Neuronal stem cell (in vitro differentiated cells): ENCODE results near the gene RPL36AL.

Experiments
- DNase-seq: peaks from one replicate; pipeline ENCODE4 v3.0.0-alpha.2; 2013; ENCODE audit warnings: low spot score
- H2AFZ ChIP-seq: one replicate; pipeline ENCODE4 v1.6.1; 2013; ENCODE audit warnings: mild to moderate bottlenecking, low read length, inconsistent platforms
- H2AK5ac ChIP-seq: 2 replicates; pipeline ENCODE4 v1.6.1; 2013; ENCODE audit warnings: low read depth, mild to moderate bottlenecking, inconsistent platforms, low read length, moderate library complexity, mixed read lengths
- H2BK120ac ChIP-seq: 2 replicates; pipeline ENCODE4 v1.6.1; 2013; ENCODE audit warnings: low read depth, mild to moderate bottlenecking, inconsistent platforms, low read length, moderate library complexity, mixed read lengths
- H2BK12ac ChIP-seq: one replicate; pipeline ENCODE4 v1.6.1; 2013; ENCODE audit warnings: low read length, inconsistent platforms
- H2BK15ac ChIP-seq: 2 replicates; pipeline ENCODE4 v1.6.1; 2013; ENCODE audit warnings: mild to moderate bottlenecking, low read length, inconsistent platforms, mixed read lengths
- H2BK5ac ChIP-seq: one replicate; pipeline ENCODE4 v1.6.1; 2013; ENCODE audit warnings: inconsistent platforms, mild to moderate bottlenecking, low read length, moderate library complexity
- H3K14ac ChIP-seq: one replicate; pipeline ENCODE4 v1.6.1; 2013; ENCODE audit warnings: low read length, inconsistent platforms
- H3K18ac ChIP-seq: 2 replicates; pipeline ENCODE4 v1.6.1; 2013; ENCODE audit warnings: low read length, inconsistent platforms
- H3K23ac ChIP-seq: 2 replicates; pipeline ENCODE4 v1.6.1; 2013; ENCODE audit warnings: low read depth, mild to moderate bottlenecking, mixed read lengths, low read length, inconsistent platforms; ENCODE audit not compliant: poor library complexity
- H3K27ac ChIP-seq: replicated peaks from 3 replicates; pipeline ENCODE4 v1.5.1; 2013; ENCODE audit warnings: low read length, inconsistent platforms
- H3K27me3 ChIP-seq, 3 experiments: 2 replicates each; pipeline ENCODE4 v1.6.1; 2013; ENCODE audit warnings: low read length in 3 of 3, mild to moderate bottlenecking in 2 of 3, inconsistent platforms in 1 of 3, low read depth in 1 of 3, mixed read lengths in 1 of 3, moderate library complexity in 1 of 3; ENCODE audit not compliant: control insufficient read depth in 3 of 3, insufficient read depth in 3 of 3
- H3K36me3 ChIP-seq, 2 donors: replicated peaks in 1 of 2; 2 replicates each; pipeline ENCODE4 v1.6.1; 2013; ENCODE audit warnings: low read length in 2 of 2; ENCODE audit not compliant: control insufficient read depth in 2 of 2, insufficient read depth in 2 of 2
- H3K4ac ChIP-seq: 2 replicates; pipeline ENCODE4 v1.6.1; 2013; ENCODE audit warnings: inconsistent platforms, mild to moderate bottlenecking, low read length, moderate library complexity
- H3K4me1 ChIP-seq, 2 donors: 1 replicate in 1 of 2; 2 replicates in 1 of 2; pipeline ENCODE4 v1.6.1; 2013; ENCODE audit warnings: low read length in 2 of 2, low read depth in 1 of 2; ENCODE audit not compliant: control insufficient read depth in 2 of 2, insufficient read depth in 1 of 2
- H3K4me2 ChIP-seq: one replicate; pipeline ENCODE4 v1.6.1; 2013; ENCODE audit warnings: mild to moderate bottlenecking, low read length, inconsistent platforms; ENCODE audit not compliant: insufficient read depth, poor library complexity, severe bottlenecking
- H3K4me3 ChIP-seq, 2 donors: 2 replicates each; pipeline ENCODE4 v1.5.1; 2013; ENCODE audit warnings: low read length in 2 of 2, mild to moderate bottlenecking in 2 of 2, inconsistent platforms in 1 of 2, moderate library complexity in 1 of 2
- H3K79me1 ChIP-seq: one replicate; pipeline ENCODE4 v1.6.1; 2013; ENCODE audit warnings: low read depth, mild to moderate bottlenecking, inconsistent platforms, low read length, moderate library complexity
- H3K9ac ChIP-seq: one replicate; pipeline ENCODE4 v1.6.1; 2013; ENCODE audit warnings: mild to moderate bottlenecking, low read depth, low read length, inconsistent platforms; ENCODE audit not compliant: poor library complexity
- H3K9me3 ChIP-seq, 2 donors: replicated peaks in 1 of 2; 2 replicates each; pipeline versions ENCODE3 to v1.6.1; 2013; ENCODE audit warnings: low read length in 2 of 2, mild to moderate bottlenecking in 2 of 2, inconsistent platforms in 1 of 2, low read depth in 1 of 2, mixed read lengths in 1 of 2, moderate library complexity in 1 of 2; ENCODE audit not compliant: control insufficient read depth in 2 of 2, insufficient read depth in 1 of 2
- H4K8ac ChIP-seq: one replicate; pipeline ENCODE4 v1.6.1; 2013; ENCODE audit warnings: low read depth, mild to moderate bottlenecking, inconsistent platforms, low read length, moderate library complexity
- H4K91ac ChIP-seq: one replicate; pipeline ENCODE4 v1.6.1; 2013; ENCODE audit warnings: low read length, low read depth, mild to moderate bottlenecking, inconsistent platforms; ENCODE audit not compliant: poor library complexity
- WGBS, 2 donors: extraction: QIAGEN DNeasy Blood & Tissue Kit; methylation state at CpG; one replicate each; pipeline ENCODE4 v1.1.7; 2013; ENCODE audit warnings: missing lambda C conversion rate in 2 of 2, mixed read lengths in 1 of 2; ENCODE audit not compliant: insufficient read length in 2 of 2, insufficient replicate concordance in 1 of 2; ENCODE audit errors: extremely low coverage in 2 of 2; 5-methylcytosine and 5-hydroxymethylcytosine counted together

Gene RPL36AL

DNA sequence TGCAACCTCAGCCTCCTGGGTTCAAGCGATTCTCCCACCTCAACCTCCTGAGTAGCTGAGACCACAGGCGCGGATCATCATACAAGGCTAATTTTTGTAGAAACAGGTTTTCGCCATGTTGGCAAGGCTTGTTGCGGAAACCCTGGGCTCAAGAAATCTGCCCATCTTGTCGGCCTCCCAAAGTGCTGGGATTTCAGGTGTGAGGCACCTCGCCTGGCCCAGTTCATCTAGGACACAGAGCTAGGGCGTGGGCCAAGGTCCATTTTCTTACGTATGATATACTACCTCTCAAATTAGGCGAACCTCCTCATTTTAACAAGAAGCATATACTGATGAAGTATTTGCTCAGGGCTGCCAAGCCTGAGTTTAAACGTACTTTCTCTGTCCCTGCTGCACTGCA is 36.4 kb downstream of the RPL36AL start:
- Histone ChIP-seq H3K9me3 (no peaks in the 10 kb centered on the region), H3K36me3 (peaks cover 15 to 52% of the 10 kb centered on the region in 2 donors), H3K23ac (no peak overlapping the region), H3K4me2 (no peak overlapping the region), H3K27ac (no peak overlapping the region), H3K27me3 (no peaks in the 10 kb centered on the region), H3K4me3 (no peak overlapping the region), H3K14ac (no peak overlapping the region), H3K18ac (no peak overlapping the region), H3K9ac (peak overlapping the region; percentile 34), H2BK5ac (no peak overlapping the region), H4K8ac (no peak overlapping the region), H2BK120ac (no peak overlapping the region), H2AK5ac (no peak overlapping the region), H3K4me1 (peaks cover 7 to 11% of the 10 kb centered on the region in 2 donors), H4K91ac (no peak overlapping the region), H2BK12ac (no peak overlapping the region), H2AFZ (no peak overlapping the region), H2BK15ac (no peak overlapping the region), H3K79me1 (no peaks in the 10 kb centered on the region), H3K4ac (no peak overlapping the region)
- WGBS, 2 donors = no CpG with 5 or more reads among the region's 11 CpGs
- DNase-seq = no peak

- no peak overlapping the region for H3K4me2 ChIP-seq
- no peak overlapping the region for H2BK12ac ChIP-seq
- no peak overlapping the region for H2BK120ac ChIP-seq
- no peak overlapping the region for H3K23ac ChIP-seq
- no peak overlapping the region for H2BK15ac ChIP-seq
- H3K79me1 ChIP-seq = no peaks in the 10 kb centered on the region
- no CpG with 5 or more reads among the region's 6 CpGs for WGBS, 2 donors
- no peaks in the 10 kb centered on the region for H3K9me3 ChIP-seq
- H2AK5ac ChIP-seq = no peak overlapping the region
- no peak overlapping the region for H3K14ac ChIP-seq
- H3K18ac ChIP-seq = no peak overlapping the region
- H3K4me3 ChIP-seq = no peak overlapping the region
- no peaks in the 10 kb centered on the region for H3K27me3 ChIP-seq
- peaks cover 7 to 11% of the 10 kb centered on the region in 2 donors for H3K4me1 ChIP-seq
- no peak overlapping the region for H4K8ac ChIP-seq
- no peak overlapping the region for H3K4ac ChIP-seq
- peak overlapping the region; percentile 34 for H3K9ac ChIP-seq
- no peak for DNase-seq
- H4K91ac ChIP-seq = no peak overlapping the region
- peaks cover 15 to 53% of the 10 kb centered on the region in 2 donors for H3K36me3 ChIP-seq
- no peak overlapping the region for H3K27ac ChIP-seq
- H2AFZ ChIP-seq = no peak overlapping the region
- no peak overlapping the region for H2BK5ac ChIP-seq
Measured at GRCh38 chr14:49583629-49584028, 36.8 kb downstream of the RPL36AL start.

DNA sequence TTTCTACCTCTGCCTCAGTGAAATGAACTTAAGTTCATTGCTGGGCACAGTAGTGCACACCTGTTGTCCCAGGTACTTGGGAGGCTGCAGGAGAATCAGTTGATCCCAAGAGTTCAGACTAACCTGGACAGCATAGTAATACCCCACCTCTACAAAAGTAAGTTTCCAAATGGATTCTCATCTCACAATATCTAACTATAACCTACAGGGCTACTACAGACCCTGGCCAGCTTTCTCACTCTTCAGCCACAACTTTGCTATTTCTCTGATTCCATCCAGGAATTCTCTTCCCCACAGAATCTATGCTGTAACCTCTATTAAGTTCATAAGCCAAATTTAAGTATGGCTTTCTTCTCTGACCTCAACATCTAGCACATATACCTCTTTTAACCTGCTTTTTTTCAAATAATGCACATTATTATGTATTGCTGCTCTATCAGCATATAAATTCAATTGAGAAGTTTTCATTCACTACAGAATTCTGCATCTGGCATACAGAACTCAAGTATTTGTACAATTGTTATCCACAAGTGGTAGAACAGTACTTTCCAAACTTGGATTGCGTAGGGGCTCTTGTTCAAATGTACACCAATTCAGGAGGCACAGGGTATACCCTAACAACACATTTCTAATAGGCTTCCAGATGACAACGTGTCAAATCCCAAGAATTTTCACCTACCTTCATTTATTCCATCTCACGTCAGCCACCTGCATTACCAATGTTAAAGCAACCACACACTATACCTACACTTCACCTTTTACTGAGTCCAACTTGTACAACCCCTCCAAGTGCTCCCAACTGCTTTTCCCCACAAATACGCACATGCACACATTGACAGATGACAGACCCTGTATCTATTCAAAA is 38.1 kb downstream of the RPL36AL start:
- no peak for DNase-seq
- H3K27me3 ChIP-seq = no peaks in the 10 kb centered on the region
- H3K36me3 ChIP-seq = peaks cover 18 to 62% of the 10 kb centered on the region in 2 donors
- H2BK12ac ChIP-seq = no peak overlapping the region
- no peak overlapping the region for H2BK120ac ChIP-seq
- no peak overlapping the region for H2AFZ ChIP-seq
- H3K9ac ChIP-seq = no peak overlapping the region
- no peak overlapping the region for H2AK5ac ChIP-seq
- no peak overlapping the region for H4K91ac ChIP-seq
- H3K23ac ChIP-seq = no peak overlapping the region
- H3K4me1 ChIP-seq = peaks cover 7 to 11% of the 10 kb centered on the region in 2 donors
- no peaks in the 10 kb centered on the region for H3K79me1 ChIP-seq
- no peak overlapping the region for H3K4me3 ChIP-seq
- no peak overlapping the region for H3K27ac ChIP-seq
- no CpG with 5 or more reads among the region's 4 CpGs for WGBS, 2 donors
- no peak overlapping the region for H2BK15ac ChIP-seq
- no peak overlapping the region for H3K14ac ChIP-seq
- H4K8ac ChIP-seq = no peak overlapping the region
- no peak overlapping the region for H3K18ac ChIP-seq
- H3K9me3 ChIP-seq = no peaks in the 10 kb centered on the region
- no peak overlapping the region for H3K4ac ChIP-seq
- H3K4me2 ChIP-seq = no peak overlapping the region
- H2BK5ac ChIP-seq = no peak overlapping the region

GRCh38 chr14:49581209-49582112 is 39.0 kb downstream of the RPL36AL start:
- H4K8ac ChIP-seq = no peak overlapping the region
- H2BK120ac ChIP-seq = no peak overlapping the region
- no peak overlapping the region for H3K4ac ChIP-seq
- H3K9me3 ChIP-seq = no peaks in the 10 kb centered on the region
- DNase-seq = no peak
- H2BK5ac ChIP-seq = no peak overlapping the region
- H3K23ac ChIP-seq = no peak overlapping the region
- H3K27me3 ChIP-seq = no peaks in the 10 kb centered on the region
- no peak overlapping the region for H3K9ac ChIP-seq
- H2BK15ac ChIP-seq = no peak overlapping the region
- peaks cover 7 to 11% of the 10 kb centered on the region in 2 donors for H3K4me1 ChIP-seq
- H3K4me3 ChIP-seq = no peak overlapping the region
- peaks cover 23 to 71% of the 10 kb centered on the region in 2 donors for H3K36me3 ChIP-seq
- H2AFZ ChIP-seq = no peak overlapping the region
- no peak overlapping the region for H3K14ac ChIP-seq
- no peak overlapping the region for H3K27ac ChIP-seq
- H3K18ac ChIP-seq = no peak overlapping the region
- no peaks in the 10 kb centered on the region for H3K79me1 ChIP-seq
- no CpG with 5 or more reads among the region's 9 CpGs for WGBS, 2 donors
- no peak overlapping the region for H4K91ac ChIP-seq
- no peak overlapping the region for H3K4me2 ChIP-seq
- no peak overlapping the region for H2BK12ac ChIP-seq
- no peak overlapping the region for H2AK5ac ChIP-seq
